Subcutaneous adipose tissue (tissue), 4 donors: Measurements from ENCODE around the gene KATNA1. TPM values are rescaled to one million over a fixed set of nuclear protein-coding genes. Genes with fewer than 3 reads are reported as not detected.

ENCODE experiments used
- CTCF ChIP-seq: fragments of 450-650 bp; IDR thresholded peaks from one replicate; pipeline ENCODE4 v1.5.1; 2016; ENCODE audit warnings: low read depth, mild to moderate bottlenecking, control low read depth, antibody characterized with exemption, moderate library complexity
- total RNA-seq, 4 donors: library from RNA; depleted of rRNA; stranded (reverse); fragments of >200 nt; gene quantifications; one replicate each; pipeline ENCODE4 v1.1.0, GENCODE V29; 2016

Gene KATNA1
- total RNA-seq, 4 donors from 2014 or later = 15.3 to 25.4 (median 18.9) TPM

DNA sequence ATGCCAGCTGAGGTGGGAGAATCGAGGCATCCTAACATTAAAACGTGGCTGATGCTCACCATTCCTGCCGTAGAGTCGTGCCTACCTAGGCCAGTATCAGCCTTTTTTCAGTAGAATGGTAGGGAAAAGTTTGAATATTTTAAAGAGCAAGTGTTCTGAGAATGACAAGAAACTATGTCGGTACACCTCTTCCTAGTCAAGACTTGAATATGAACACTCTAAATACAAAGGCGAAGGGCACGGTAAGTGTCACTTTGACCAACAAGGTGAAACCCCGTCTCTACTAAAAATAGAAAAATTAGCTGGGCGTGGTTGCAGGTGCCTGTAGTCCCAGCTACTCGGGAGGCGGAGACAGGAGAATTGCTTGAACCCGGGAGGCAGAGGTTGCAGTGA, 81.3 kb downstream of the KATNA1 start:
- no peak for TF ChIP-seq CTCF

DNA sequence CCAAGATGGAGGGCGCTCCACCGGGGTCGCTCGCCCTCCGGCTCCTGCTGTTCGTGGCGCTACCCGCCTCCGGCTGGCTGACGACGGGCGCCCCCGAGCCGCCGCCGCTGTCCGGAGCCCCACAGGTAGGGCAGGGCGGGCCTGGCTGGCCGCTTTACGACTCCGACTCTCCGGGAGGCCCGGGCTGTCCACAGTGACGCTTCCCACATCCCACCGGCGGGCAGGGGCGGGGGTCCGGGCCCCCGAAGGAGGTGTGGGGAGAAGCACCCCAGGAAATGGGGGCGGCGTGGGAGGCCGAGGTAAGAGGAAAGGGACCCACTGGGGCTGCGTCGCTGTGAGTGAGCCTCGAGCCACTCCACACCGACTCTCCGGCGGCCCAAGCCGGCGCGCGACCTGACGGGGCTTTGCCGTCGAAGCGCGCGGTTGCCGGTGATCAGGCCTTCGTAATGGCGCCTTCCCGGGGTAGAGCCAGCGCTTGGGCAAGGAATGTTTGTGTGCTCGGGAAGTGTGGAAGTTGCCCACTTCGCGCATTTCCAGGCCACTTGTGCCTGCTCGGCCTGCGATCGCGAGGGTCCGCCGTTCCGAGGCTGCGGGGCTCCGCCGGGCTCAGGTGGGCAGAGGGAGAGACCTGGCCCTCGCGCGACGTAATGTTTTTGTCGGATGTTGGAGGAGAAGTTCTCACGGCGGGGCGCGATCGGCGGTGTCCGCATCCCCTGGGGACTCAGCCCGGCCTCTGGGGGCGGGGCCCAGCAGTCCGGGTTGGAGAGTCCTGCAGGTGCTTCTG, 81.9 kb downstream of the KATNA1 start:
- no peak for TF ChIP-seq CTCF

DNA sequence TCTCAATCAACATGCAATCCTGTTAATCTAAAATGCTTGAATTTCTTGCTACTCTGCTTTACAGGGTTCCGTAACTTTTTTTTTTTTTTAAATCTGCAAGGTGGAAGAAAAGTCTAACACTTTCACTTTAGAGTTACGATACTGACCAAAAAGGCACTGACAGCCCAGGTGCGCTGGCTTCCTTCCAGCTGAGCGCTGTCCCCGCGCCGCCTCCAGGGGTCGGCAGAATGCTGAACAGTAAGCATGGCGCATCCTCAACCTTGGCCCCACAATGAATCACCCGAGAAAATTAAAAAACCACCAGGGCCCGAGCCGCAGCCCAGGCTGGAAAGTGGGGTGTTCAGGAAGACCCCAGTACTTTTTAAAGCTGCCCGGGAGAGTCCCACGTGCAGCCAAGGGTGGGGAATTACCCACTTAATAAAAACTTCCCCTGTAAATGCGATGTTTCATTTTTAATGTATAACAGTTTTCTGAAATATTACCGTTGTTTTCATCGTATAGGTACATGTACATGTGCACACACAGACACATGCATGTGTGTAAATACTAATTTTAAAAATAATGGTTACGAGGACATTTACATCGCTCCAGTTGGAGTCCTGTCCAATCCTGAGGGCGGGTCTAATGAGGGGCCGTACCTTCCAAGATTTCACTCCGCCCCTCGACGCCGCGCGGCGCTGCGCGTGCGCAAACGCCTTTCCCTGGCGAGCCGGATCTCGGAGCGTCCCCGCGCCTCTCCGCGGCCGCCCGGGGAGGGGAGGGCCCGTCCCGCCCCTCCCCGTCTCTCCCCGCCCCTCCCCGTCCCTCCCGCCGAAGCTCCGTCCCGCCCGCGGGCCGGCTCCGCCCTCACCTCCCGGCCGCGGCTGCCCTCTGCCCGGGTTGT, 82.7 kb downstream of the KATNA1 start, which contains the start of gene GINM1:
TSS of gene GINM1 (plus strand) at position 849 of the 883 bp plus-strand sequence. CDS start 40 bp downstream, outside the sequence.
- TF ChIP-seq CTCF = no peak

- TF ChIP-seq CTCF = no peak
These were observed 84.6 kb downstream of the KATNA1 start for GRCh38 chr6:149563928-149564325.

- no peak for TF ChIP-seq CTCF
These were observed 85.1 kb downstream of the KATNA1 start for GRCh38 chr6:149563203-149563927.

DNA sequence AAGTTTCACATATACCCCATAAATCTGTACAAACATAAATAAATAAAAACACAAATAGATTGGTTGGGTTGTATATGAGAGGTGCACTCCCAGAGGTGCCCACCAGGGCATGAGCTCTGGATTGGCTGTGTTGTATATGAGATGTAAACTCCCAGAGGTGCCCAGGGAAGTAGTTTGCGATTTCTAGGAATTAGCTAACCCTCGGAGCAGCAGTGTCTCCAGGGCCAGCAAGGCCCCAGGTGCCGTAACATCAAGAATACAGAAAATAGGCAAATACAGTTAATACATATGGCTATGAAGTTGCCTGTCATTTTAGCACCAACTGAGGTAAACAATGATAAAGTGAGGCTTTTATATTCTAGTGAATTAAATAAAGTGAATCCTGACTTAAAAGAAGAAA, 87.8 kb downstream of the KATNA1 start:
- no peak for TF ChIP-seq CTCF
